DMS 273 (cell line): ENCODE data around the gene LIPA.
"Not testable (repeated sequence)": the region's sequence is repeated elsewhere in the genome, so short reads cannot be mapped to it uniquely, and the experiment has no call there.

Experiments used
- DNase-seq: peaks from one replicate; lab custom pipeline; 2025; ENCODE audit not compliant: unreplicated experiment; lab: John Stamatoyannopoulos, UW

The LIPA gene

DNA sequence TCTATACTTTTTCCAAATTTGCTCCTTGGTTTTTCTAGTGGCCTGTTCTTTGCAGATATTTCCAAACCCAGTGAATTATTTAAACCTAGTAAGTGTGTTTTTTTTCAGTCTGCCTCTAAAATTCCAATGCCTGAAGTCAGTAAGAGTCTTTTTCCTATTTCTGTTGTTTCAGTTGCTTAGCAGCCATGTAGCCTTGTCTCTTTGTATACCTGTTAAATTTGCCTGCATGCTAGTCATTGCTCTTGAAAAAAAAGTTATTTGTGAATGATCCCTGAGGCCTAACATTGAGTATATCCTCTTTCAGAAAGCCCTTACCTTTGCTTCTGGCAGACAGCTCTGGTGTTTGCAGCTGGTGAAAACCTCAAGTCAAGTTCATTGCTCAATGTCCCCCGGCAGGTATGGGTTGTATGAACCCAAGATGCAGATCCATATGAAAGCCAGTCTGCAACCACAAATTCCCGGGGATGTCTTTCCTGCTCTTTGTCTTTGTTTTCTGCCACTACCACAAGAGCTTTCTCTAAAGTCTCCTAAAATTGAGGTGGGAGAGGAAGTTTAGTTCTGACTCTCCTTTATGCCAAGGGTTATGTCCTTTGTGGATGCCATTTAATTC is 80.2 kb downstream of the LIPA start:
- no peak for DNase-seq

DNA sequence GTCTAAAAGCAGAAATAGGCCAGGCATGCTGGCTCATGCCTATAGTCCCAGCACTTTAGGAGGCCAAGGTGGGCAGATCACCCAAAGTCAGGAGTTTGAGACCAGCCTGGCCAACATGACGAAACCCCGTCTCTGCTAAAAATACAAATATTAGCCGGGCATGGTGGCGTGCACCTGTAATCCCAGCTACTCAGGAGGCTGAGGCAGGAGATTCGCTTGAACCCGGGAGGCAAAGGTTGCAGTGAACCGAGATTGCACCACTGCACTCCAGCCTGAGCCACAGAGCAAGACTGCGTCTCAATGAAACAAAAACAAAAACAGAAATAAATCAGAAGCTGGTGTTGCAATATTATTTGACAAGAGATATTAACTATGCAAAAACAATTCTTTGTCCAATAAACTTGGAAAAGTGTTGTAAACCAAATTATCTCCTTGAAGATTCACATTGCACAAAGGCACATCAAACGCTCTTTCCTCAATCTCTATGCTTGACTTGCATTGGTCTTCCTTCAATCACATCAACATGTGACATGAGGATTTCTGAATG is 83.1 kb downstream of the LIPA start:
- not testable (repeated sequence) for DNase-seq

DNA sequence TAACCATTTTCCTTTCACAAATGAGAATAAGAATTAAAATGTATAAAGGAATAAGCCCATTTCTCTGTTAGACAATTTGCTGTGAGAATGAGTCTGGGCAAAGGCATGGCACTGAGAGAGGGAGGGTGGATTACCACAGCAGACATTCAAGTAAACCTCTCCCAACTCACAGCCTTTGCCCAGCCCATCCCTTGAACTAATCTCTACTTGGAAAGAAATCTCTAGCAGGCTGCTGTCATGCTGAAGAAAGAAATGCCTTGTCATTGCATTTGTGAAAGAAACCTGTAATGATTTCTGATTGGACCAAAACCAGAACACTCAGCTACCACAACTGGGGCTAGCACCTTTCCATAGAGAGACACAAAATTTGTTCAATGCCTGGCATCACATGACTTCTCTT is 83.7 kb downstream of the LIPA start:
- no peak for DNase-seq

DNA sequence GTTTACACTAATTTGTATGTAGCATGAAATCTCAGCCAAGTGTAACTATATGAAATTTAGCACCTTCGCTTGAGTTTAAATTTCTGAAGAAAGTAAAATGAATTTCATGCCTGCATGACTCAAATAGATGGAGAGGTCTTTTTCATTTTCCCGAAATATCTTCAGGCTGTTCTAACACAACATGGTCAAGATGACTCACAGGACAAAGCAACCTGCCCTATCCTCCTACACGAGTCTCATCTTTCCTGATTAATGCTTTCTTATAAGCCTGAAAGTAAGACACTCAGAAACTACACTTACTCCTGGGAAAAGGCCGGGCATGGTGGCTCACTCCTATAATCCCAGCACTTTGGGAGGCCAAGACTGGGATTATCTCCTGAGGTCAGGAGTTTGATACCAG is 85.7 kb downstream of the LIPA start:
- DNase-seq = no peak

DNA sequence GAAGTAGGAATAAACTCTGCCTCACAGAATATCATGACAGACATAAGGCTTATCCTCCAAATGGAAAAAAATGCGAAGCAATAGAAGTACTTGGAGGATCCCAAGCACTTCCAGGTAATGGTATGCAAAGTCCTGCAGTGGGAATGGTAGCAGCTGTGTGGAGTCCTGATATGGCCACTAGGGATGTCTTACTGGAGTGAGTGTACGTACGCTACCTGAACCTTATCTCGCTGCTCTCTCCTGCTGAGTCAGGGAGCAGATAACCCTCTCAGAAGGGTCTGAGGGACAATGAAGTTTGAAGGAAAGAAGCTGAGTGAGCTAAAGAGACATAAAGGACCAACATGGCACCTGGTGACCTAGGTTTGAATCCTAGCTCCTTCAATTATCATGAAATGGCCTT is 86.7 kb downstream of the LIPA start:
- no peak for DNase-seq

DNA sequence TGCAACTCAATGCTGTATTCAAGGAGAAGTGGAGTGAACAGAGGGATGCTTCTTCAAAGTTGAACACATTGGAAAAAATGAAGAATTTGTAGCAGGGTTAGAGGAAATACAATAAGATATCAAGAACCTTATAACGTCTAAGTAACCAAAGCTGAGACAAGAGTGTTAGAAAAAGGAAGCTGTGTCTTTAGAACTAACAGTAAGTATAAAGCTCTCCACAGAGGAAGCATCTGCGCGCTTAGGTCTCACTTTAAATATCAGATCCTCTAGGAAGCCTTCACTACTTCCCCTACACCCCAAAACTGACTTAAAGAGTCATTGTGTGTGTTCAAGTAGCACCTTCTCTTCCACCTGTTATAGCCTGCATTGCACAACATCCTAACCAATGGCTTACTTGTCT is 87.5 kb downstream of the LIPA start:
- DNase-seq = no peak
